GM18858 (cell line): Measurements from ENCODE around the gene ARFRP1.
"Not testable (repeated sequence)": the region's sequence is repeated elsewhere in the genome, so short reads cannot be mapped to it uniquely, and the experiment has no call there.

Experiments
- ATAC-seq: cut with Tn5 transposase; IDR thresholded peaks from one replicate; pipeline ENCODE4 v1.9.1; 2021; ENCODE audit not compliant: unreplicated experiment

The ARFRP1 gene

GRCh38 chr20:63678667-63679465 is 28.9 kb downstream of the ARFRP1 start:
- ATAC-seq, result no peak

GRCh38 chr20:63678071-63678470 is 29.7 kb downstream of the ARFRP1 start:
- no peak for ATAC-seq

GRCh38 chr20:63675681-63676368 is 32.0 kb downstream of the ARFRP1 start:
- no peak for ATAC-seq

- no peak for ATAC-seq
These were observed 33.8 kb downstream of the ARFRP1 start for GRCh38 chr20:63673951-63674350.

GRCh38 chr20:63672666-63673065 is 35.1 kb downstream of the ARFRP1 start:
- ATAC-seq, result no peak

GRCh38 chr20:63671695-63672094 is 36.1 kb downstream of the ARFRP1 start:
- ATAC-seq, result not testable (repeated sequence)

- no peak for ATAC-seq
These were observed 39.4 kb downstream of the ARFRP1 start for GRCh38 chr20:63668351-63668750.

GRCh38 chr20:63667858-63668257 is 39.9 kb downstream of the ARFRP1 start:
- ATAC-seq, result no peak

GRCh38 chr20:63665708-63666107 is 42.1 kb downstream of the ARFRP1 start:
- no peak for ATAC-seq

- no peak for ATAC-seq
These were observed 42.7 kb downstream of the ARFRP1 start for GRCh38 chr20:63664861-63665594.

- ATAC-seq, result no peak
These were observed 43.5 kb downstream of the ARFRP1 start for GRCh38 chr20:63664143-63664851.

- no peak for ATAC-seq
These were observed 44.3 kb downstream of the ARFRP1 start for GRCh38 chr20:63663332-63664066.

GRCh38 chr20:63662813-63663189 is 45.0 kb downstream of the ARFRP1 start:
- ATAC-seq, result no peak

GRCh38 chr20:63661959-63662812 is 45.6 kb downstream of the ARFRP1 start:
- no peak for ATAC-seq

- ATAC-seq, result no peak
These were observed 46.7 kb downstream of the ARFRP1 start for GRCh38 chr20:63661108-63661507.

GRCh38 chr20:63660622-63661021 is 47.2 kb downstream of the ARFRP1 start:
- ATAC-seq, result no peak

GRCh38 chr20:63660174-63660573 is 47.6 kb downstream of the ARFRP1 start:
- not testable (repeated sequence) for ATAC-seq

- no peak for ATAC-seq
These were observed 48.4 kb downstream of the ARFRP1 start for GRCh38 chr20:63659370-63659769.

- ATAC-seq, result peak; percentile 14
These were observed 49.0 kb downstream of the ARFRP1 start for GRCh38 chr20:63658749-63659187.
